Mucosa of rectum (tissue), 2 donors: ENCODE measurements around the gene ZFYVE1.

Experiments used
- H3K27ac ChIP-seq, 2 donors: one replicate each; pipeline ENCODE4 v1.7.0; 2013; ENCODE audit warnings: inconsistent platforms in 2 of 2, low read depth in 2 of 2, low read length in 2 of 2
- H3K27me3 ChIP-seq, 2 donors: one replicate each; pipeline ENCODE4 v1.7.0; 2013; ENCODE audit warnings: low read length in 2 of 2; ENCODE audit not compliant: control insufficient read depth in 2 of 2, insufficient read depth in 2 of 2
- H3K36me3 ChIP-seq, 2 donors: one replicate each; pipeline ENCODE4 v1.7.0; 2013; ENCODE audit warnings: low read length in 2 of 2; ENCODE audit not compliant: control insufficient read depth in 2 of 2, insufficient read depth in 2 of 2
- H3K4me1 ChIP-seq, 2 donors: one replicate each; pipeline ENCODE4 v1.7.0; 2013; ENCODE audit warnings: low read length in 2 of 2, mild to moderate bottlenecking in 1 of 2; ENCODE audit not compliant: control insufficient read depth in 2 of 2, insufficient read depth in 2 of 2
- H3K4me3 ChIP-seq, 2 donors: one replicate each; pipeline ENCODE4 v1.7.0; 2013; ENCODE audit warnings: low read length in 2 of 2
- H3K9ac ChIP-seq, 2 donors: one replicate each; pipeline ENCODE4 v1.7.0; 2013; ENCODE audit warnings: low read length in 2 of 2, low read depth in 1 of 2, mild to moderate bottlenecking in 1 of 2
- H3K9me3 ChIP-seq, 2 donors: one replicate each; pipeline ENCODE4 v1.7.0; 2013; ENCODE audit warnings: low read length in 2 of 2; ENCODE audit not compliant: control insufficient read depth in 2 of 2
- donor health status: healthy.
- donor health status: Normal muscosa, but diverticular disease.

The ZFYVE1 gene

DNA sequence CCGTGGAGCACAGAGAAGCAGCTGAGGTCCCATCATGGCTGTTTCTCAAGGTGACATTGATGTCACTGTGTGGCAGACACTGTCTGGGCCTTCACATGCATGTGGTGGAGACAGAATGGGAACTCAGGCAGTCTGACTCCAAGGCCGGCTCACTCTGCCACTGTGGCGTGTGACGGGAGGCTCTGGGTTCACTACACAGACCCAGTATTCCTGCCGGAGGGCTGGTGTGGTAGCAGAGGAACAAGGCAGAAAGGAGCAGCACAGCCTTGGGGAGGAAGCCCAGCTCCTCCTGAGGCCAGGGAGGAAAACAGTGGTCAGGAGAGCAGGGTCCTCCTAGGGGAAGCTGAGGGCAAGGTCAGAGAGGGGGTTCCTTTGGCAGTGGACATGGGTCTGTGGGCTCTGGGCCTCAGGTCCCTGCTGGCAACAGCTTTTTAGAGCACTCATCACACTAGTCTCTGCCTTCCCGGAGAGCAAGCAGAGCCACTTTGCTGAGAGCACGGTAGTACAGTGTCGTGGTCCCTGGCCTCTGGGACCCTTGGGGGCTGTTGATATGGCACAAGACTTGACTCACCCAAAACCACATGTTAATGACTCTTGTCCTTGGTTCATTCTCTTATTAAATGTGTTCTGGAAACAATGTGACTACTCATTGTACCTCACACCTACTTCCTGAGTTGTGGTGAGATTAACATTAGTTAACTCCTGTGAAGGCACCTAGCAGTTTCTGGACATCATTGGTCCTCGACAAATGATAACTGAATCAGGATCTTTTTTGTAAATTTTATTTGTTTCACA is 79.3 kb downstream of the ZFYVE1 start:
- Histone ChIP-seq H3K9me3 (no peaks in the 10 kb centered on the region), H3K4me1 (no peaks in the 10 kb centered on the region), H3K36me3 (peaks cover 34 to 35% of the 10 kb centered on the region in 2 donors)

DNA sequence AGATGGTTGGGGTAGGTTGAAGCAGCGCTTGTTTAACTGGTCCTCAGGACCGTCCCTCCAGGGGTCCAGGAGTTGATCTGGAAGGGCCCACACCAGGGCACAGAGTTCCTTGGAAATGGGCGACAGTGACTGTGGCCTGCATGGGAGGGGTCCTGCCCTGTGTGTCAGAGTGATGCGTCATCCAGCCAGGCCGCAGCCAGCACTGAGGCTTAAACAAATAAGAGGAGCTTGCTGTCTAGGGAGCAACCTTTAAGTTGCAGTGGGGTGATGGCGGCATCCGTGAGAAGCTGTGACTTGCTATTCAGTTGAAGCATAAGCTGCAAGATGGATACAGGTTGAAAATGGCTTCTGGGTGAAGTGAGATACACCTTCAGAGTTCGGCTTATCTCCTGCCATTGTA is 80.4 kb downstream of the ZFYVE1 start:
- peaks cover 37 to 40% of the 10 kb centered on the region in 2 donors for H3K36me3 ChIP-seq
- H3K27me3 ChIP-seq, result no peaks in the 10 kb centered on the region
- no peaks in the 10 kb centered on the region for H3K4me1 ChIP-seq
- no peaks in the 10 kb centered on the region for H3K9me3 ChIP-seq
- H3K4me3 ChIP-seq, result no peak overlapping the region
- H3K9ac ChIP-seq, result no peak overlapping the region
- H3K27ac ChIP-seq, result no peak overlapping the region

More for the DNA sequence above, 79.3 kb downstream of the ZFYVE1 start:
- Histone ChIP-seq H3K27me3 (no peaks in the 10 kb centered on the region), H3K9ac (no peak overlapping the region), H3K27ac (no peak overlapping the region), H3K4me3 (no peak overlapping the region)

DNA sequence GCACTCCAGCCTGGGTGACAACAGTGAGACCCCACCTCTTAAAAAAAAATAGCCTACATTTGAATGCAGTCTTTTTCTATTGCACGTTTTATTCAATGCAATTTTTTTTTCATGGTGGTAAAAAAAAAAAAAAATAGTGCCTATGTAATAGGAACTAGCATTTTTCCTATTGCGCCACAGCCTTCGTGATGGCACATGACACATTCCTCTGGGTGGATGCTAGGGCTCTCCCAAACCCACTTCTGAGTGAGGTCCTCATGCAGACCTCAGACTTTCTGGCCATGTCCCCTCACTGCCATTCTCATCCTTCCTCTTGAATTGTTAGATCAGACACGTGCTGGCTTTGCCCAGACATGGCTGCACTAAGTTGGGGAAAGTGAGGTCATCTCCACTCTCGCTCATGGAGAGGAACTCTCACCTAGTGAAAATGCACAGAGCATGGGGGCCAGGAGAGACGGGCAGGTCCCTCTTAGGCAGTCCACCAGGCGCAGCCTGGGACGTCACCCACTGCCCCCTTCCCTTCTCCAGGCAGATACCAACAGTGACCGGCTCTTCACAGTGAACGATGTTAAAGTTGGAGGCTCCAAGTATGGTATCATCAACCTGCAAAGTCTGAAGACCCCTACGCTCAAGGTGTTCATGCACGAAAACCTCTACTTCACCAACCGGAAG is 81.4 kb downstream of the ZFYVE1 start:
- Histone ChIP-seq H3K9me3 (no peaks in the 10 kb centered on the region), H3K9ac (no peak overlapping the region), H3K4me3 (no peak overlapping the region), H3K4me1 (no peaks in the 10 kb centered on the region), H3K27ac (no peak overlapping the region), H3K27me3 (no peaks in the 10 kb centered on the region), H3K36me3 (peaks cover 41 to 43% of the 10 kb centered on the region in 2 donors)

DNA sequence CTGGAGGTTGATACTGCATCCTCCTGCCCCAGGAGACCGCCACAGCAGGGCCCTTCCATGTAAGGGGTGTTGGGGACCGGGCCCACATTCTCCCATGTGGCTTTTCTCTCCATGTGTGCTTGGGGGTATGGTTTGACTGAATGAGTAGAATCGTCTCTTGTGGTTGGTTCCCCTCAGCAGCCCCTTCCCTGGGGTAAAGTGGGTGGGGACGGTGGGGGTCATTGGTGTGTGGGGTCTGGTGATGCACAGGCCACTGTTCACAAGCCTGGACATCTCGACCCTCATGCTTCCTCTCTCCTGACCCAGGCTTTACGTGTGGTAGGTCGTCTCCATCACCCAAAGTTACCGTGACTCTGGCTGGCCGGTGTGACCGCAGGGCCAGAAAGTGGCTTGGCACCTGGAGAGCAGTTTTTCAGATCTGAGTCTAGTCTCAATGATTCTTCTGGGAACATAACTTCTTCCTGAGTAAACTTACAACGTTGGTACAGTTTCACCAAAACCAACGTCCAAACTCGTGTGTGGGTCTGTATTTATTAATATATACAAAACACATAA is 83.0 kb downstream of the ZFYVE1 start:
- Histone ChIP-seq H3K27ac (no peak overlapping the region), H3K4me3 (no peak overlapping the region), H3K4me1 (no peaks in the 10 kb centered on the region), H3K36me3 (peaks cover 51 to 52% of the 10 kb centered on the region in 2 donors), H3K9me3 (no peaks in the 10 kb centered on the region), H3K9ac (no peak overlapping the region), H3K27me3 (no peaks in the 10 kb centered on the region)

DNA sequence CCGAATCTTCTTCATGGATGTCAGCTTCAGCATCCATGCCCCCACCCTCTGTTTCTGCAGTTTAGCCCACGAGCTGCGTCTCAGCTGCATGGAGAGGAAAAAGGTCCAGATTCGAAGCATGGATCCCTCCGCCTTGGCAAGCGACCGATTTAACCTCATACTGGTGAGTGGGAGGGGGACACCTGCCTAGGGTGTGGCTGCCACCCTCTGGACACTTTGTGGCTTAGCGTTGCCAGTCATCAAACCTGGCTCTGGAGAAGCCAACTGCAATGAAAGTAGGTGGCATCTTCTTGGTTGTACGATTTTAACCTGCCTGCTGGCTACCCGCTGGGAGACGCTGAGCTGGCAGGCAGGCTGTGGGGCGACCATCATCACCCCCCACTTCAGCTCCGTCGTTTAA is 84.0 kb downstream of the ZFYVE1 start:
- Histone ChIP-seq H3K27ac (no peak overlapping the region), H3K36me3 (peaks cover 57% of the 10 kb centered on the region in 2 donors), H3K27me3 (no peaks in the 10 kb centered on the region), H3K4me3 (no peak overlapping the region), H3K9me3 (no peaks in the 10 kb centered on the region), H3K4me1 (no peaks in the 10 kb centered on the region), H3K9ac (no peak overlapping the region)

DNA sequence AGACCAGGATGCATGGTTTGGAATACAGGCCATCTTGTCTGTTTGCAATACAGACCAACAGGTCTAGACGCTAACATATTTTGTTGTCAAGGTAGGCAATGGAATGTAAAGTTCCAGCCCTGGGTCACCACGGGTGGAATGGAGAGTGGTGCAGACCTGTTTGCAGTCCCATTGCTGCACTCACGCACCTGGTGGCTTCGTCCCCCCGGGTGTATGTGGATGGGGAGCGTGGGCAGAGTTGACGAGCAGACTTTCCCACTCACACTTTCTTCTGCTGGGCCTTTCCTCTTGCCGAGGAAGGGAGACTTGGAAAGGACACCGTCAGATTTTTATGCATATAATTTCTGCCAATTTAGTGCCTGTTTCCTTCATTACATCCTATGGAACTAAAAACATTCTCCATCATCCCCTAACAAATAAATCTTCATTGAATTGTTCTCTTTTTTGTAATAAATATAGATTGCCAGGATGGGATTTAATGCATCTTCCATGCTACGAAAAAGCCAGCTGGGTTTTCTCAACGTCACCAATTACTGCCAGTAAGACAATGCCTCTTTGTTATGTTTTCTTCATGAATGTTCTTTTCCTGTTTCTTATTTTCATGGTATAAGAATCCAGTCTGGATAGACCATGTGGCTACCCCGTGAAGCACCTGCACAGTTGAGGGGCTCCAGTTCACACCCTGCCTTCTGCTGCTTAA is 85.5 kb downstream of the ZFYVE1 start:
- H3K9me3 ChIP-seq, result no peaks in the 10 kb centered on the region
- H3K27me3 ChIP-seq, result no peaks in the 10 kb centered on the region
- no peak overlapping the region for H3K4me3 ChIP-seq
- H3K27ac ChIP-seq, result no peak overlapping the region
- no peak overlapping the region for H3K9ac ChIP-seq
- peaks cover 45 to 53% of the 10 kb centered on the region in 2 donors for H3K36me3 ChIP-seq
- H3K4me1 ChIP-seq, result no peaks in the 10 kb centered on the region

DNA sequence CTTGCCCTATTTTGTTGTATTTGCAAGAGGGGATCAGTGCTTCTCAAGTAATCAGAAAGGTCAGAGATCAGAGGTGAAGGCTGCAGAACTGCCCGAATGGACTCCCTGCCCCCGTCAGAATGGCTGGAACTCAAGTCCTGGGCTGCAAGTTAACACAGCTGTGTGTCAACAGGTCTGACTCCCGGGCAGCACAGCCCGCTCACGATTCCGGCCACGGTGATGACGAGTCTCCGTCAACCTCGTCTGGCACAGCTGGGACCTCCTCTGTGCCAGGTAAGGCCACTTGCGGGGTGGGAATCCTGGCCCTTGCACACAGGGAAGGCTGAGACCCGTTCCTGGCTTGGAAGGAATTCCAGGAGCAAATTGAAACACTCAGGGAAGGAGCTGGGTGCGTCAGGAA is 87.3 kb downstream of the ZFYVE1 start:
- no peak overlapping the region for H3K27ac ChIP-seq
- no peaks in the 10 kb centered on the region for H3K27me3 ChIP-seq
- no peaks in the 10 kb centered on the region for H3K4me1 ChIP-seq
- H3K36me3 ChIP-seq, result peaks cover 40 to 48% of the 10 kb centered on the region in 2 donors
- no peaks in the 10 kb centered on the region for H3K9me3 ChIP-seq
- H3K9ac ChIP-seq, result no peak overlapping the region
- no peak overlapping the region for H3K4me3 ChIP-seq

DNA sequence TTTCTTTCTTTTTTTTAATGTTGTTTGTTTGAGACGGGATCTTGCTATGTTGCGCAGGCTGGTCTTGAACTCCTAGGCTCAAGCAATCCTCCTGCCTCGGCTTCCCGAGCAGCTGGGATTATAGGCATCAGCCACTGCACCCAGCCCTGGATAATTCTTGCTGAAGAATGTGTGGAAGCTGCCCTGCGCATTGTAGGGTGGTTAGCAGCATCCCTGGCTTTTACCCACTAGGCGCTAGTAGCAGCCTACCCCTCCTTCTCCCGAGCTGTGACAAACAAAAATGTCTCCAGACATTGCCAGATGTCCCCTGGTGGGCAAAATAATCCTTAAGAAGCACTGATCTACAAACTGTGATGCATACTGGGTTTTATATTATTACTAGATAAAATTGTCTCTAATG is 94.0 kb downstream of the ZFYVE1 start:
- H3K4me3 ChIP-seq, result no peak overlapping the region
- peaks cover under 1% of the 10 kb centered on the region in 2 donors for H3K36me3 ChIP-seq
- H3K9ac ChIP-seq, result no peak overlapping the region
- H3K9me3 ChIP-seq, result no peaks in the 10 kb centered on the region
- peaks cover 0 to under 1% of the 10 kb centered on the region in 2 donors for H3K4me1 ChIP-seq
- no peak overlapping the region for H3K27ac ChIP-seq
- H3K27me3 ChIP-seq, result no peaks in the 10 kb centered on the region

DNA sequence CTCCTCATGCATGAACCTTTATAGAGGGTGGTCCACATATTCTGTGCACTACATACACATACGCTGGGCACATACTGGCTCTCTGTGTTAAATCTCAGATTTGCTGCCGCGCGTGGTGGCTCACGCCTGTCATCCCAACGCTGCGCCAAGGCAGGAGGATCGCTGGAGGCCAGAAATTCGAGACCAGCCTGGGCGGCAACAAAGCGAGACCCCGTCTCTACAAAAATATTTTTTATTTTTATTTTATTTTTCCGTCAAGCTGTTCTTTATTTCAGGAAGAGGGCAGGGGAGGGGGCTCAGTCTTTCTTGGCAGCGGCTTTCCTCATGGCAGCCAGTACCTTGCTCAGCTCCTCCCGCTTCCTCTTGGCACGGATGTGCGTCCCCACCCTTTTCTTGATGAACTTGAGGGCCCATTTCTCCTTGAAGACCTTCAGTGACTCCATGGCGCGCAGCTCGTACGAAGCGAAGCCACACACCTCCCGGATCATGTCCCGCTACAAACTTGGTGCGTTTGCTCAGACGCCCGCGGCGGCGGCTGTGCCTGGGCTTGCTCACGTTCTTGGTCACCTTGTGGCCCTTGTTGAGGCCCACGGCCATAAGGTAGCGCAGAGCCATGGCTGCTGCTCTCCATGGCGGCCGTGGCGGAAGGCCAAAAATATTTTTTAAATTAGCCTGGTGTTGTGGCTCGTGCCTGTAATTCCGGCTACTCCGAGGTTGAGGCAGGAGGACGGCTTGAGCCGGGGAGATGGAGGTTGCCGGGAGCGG is 97.4 kb downstream of the ZFYVE1 start:
- Histone ChIP-seq H3K4me1 (peaks cover 8 to 12% of the 10 kb centered on the region in 2 donors), H3K9ac (no peak overlapping the region), H3K4me3 (no peak overlapping the region)

More for the DNA sequence above, 97.4 kb downstream of the ZFYVE1 start:
- H3K36me3 ChIP-seq, result no peaks in the 10 kb centered on the region
- H3K27me3 ChIP-seq, result no peaks in the 10 kb centered on the region
- no peak overlapping the region for H3K27ac ChIP-seq
- H3K9me3 ChIP-seq, result no peaks in the 10 kb centered on the region
